ENCODE results near the gene EP300. TPM values are rescaled to one million over a fixed set of nuclear protein-coding genes. Genes with fewer than 3 reads are reported as not detected.
A peak's percentile ranks its signal among the peaks of the same experiment; 100 is the strongest.

Gene EP300
- total RNA-seq, 1 donor from 2014 or later = 69.2 TPM

GRCh38 chr22:41204992-41205900 is 112.9 kb downstream of the EP300 start, which contains the start of gene L3MBTL2:
Gene L3MBTL2, plus strand, starts transcription at chr22:41205312. Its CDS starts 51 bp downstream, at chr22:41205363.
- H3K4me1 Mint-ChIP-seq (ENCODE audit: low read depth) = peaks cover 21% of the 10 kb centered on the region
- H3K36me3 Mint-ChIP-seq (ENCODE audit: low read depth) = peaks cover 16% of the 10 kb centered on the region
- DNase-seq (ENCODE audit: low spot score) = peak; percentile 98
- peak within 1 kb of the TSS; percentile 94 for H3K27ac Mint-ChIP-seq
- peak within 1 kb of the TSS; percentile 97 for H3K4me3 Mint-ChIP-seq
- intact Hi-C loops (cut with micrococcal nuclease) = loop anchor here (1.0 to 5.0 kb wide), 10 partner anchors 8 to 1028 kb away; partner anchors contain the start of genes ACO2, PHF5A, RANGAP1 and RBX1
- H3K27me3 Mint-ChIP-seq (ENCODE audit: insufficient read depth) = peaks cover 12% of the 10 kb centered on the region
- no peaks in the 10 kb centered on the region for H3K9me3 Mint-ChIP-seq

- H3K4me3 Mint-ChIP-seq = peak overlapping the region; percentile 49
- H3K9me3 Mint-ChIP-seq = no peaks in the 10 kb centered on the region
- intact Hi-C loops (cut with micrococcal nuclease) = loop anchor here (5.0 kb wide), 1 partner anchor 1029 kb away; the partner anchor contains the start of gene TNRC6B
- H3K4me1 Mint-ChIP-seq (ENCODE audit: low read depth) = peaks cover 21% of the 10 kb centered on the region
- peaks cover 6% of the 10 kb centered on the region for H3K27me3 Mint-ChIP-seq (ENCODE audit: insufficient read depth)
- peaks cover 20% of the 10 kb centered on the region for H3K36me3 Mint-ChIP-seq (ENCODE audit: low read depth)
- DNase-seq (ENCODE audit: low spot score) = no peak
- H3K27ac Mint-ChIP-seq = no peak overlapping the region
Measured at GRCh38 chr22:41206719-41207118, 114.3 kb downstream of the EP300 start.

- Mint-ChIP-seq H3K27ac (peak overlapping the region; percentile 58), H3K36me3 (ENCODE audit: low read depth) (peaks cover 41% of the 10 kb centered on the region), H3K27me3 (ENCODE audit: insufficient read depth) (no peaks in the 10 kb centered on the region), H3K4me3 (no peak overlapping the region), H3K4me1 (ENCODE audit: low read depth) (peaks cover 28% of the 10 kb centered on the region), H3K9me3 (no peaks in the 10 kb centered on the region)
- no peak for DNase-seq (ENCODE audit: low spot score)
- intact Hi-C loops (cut with micrococcal nuclease) = no loop called here
Measured at GRCh38 chr22:41215409-41215808, 123.0 kb downstream of the EP300 start.

- peak overlapping the region; percentile 58 for H3K27ac Mint-ChIP-seq
Measured at GRCh38 chr22:41215926-41216325, 123.5 kb downstream of the EP300 start.

GRCh38 chr22:41216984-41217383 is 124.6 kb downstream of the EP300 start:
- intact Hi-C loops (cut with micrococcal nuclease) = loop anchor here (1.0 to 2.0 kb wide), 2 partner anchors 12 to 20 kb away; partner anchors contain the start of gene L3MBTL2
- peaks cover 42% of the 10 kb centered on the region for H3K36me3 Mint-ChIP-seq (ENCODE audit: low read depth)
- no peaks in the 10 kb centered on the region for H3K9me3 Mint-ChIP-seq
- H3K27me3 Mint-ChIP-seq (ENCODE audit: insufficient read depth) = no peaks in the 10 kb centered on the region
- no peak for DNase-seq (ENCODE audit: low spot score)
- peak overlapping the region; percentile 65 for H3K4me3 Mint-ChIP-seq
- H3K27ac Mint-ChIP-seq = peak overlapping the region; percentile 75
- peaks cover 28% of the 10 kb centered on the region for H3K4me1 Mint-ChIP-seq (ENCODE audit: low read depth)

More at GRCh38 chr22:41215926-41216325, 123.5 kb downstream of the EP300 start:
- Mint-ChIP-seq H3K4me3 (peak overlapping the region; percentile 65), H3K27me3 (ENCODE audit: insufficient read depth) (no peaks in the 10 kb centered on the region), H3K9me3 (no peaks in the 10 kb centered on the region), H3K4me1 (ENCODE audit: low read depth) (peaks cover 28% of the 10 kb centered on the region), H3K36me3 (ENCODE audit: low read depth) (peaks cover 37% of the 10 kb centered on the region)
- DNase-seq (ENCODE audit: low spot score) = no peak
- intact Hi-C loops (cut with micrococcal nuclease) = loop anchor here (2.0 kb wide), 1 partner anchor 19 kb away; no protein-coding TSS in a partner anchor

GRCh38 chr22:41217553-41218157 is 125.3 kb downstream of the EP300 start:
- Mint-ChIP-seq H3K27ac (peak overlapping the region; percentile 75), H3K9me3 (no peaks in the 10 kb centered on the region), H3K27me3 (ENCODE audit: insufficient read depth) (no peaks in the 10 kb centered on the region), H3K36me3 (ENCODE audit: low read depth) (peaks cover 41% of the 10 kb centered on the region), H3K4me1 (ENCODE audit: low read depth) (peaks cover 28% of the 10 kb centered on the region), H3K4me3 (peak overlapping the region; percentile 59)
- intact Hi-C loops (cut with micrococcal nuclease) = loop anchor here (1.0 to 2.0 kb wide), 2 partner anchors 12 to 21 kb away; partner anchors contain the start of gene L3MBTL2
- DNase-seq (ENCODE audit: low spot score) = peak; percentile 44

GRCh38 chr22:41222846-41223507 is 130.6 kb downstream of the EP300 start:
- no peak overlapping the region for H3K4me3 Mint-ChIP-seq
- H3K27ac Mint-ChIP-seq = no peak overlapping the region
- no peaks in the 10 kb centered on the region for H3K9me3 Mint-ChIP-seq
- intact Hi-C loops (cut with micrococcal nuclease) = no loop called here
- peaks cover 2% of the 10 kb centered on the region for H3K4me1 Mint-ChIP-seq (ENCODE audit: low read depth)
- H3K36me3 Mint-ChIP-seq (ENCODE audit: low read depth) = peaks cover 25% of the 10 kb centered on the region
- DNase-seq (ENCODE audit: low spot score) = no peak
- H3K27me3 Mint-ChIP-seq (ENCODE audit: insufficient read depth) = no peaks in the 10 kb centered on the region

GRCh38 chr22:41223535-41223934 is 131.1 kb downstream of the EP300 start:
- Mint-ChIP-seq H3K9me3 (no peaks in the 10 kb centered on the region), H3K27me3 (ENCODE audit: insufficient read depth) (no peaks in the 10 kb centered on the region), H3K4me3 (no peak overlapping the region), H3K27ac (no peak overlapping the region), H3K4me1 (ENCODE audit: low read depth) (no peaks in the 10 kb centered on the region), H3K36me3 (ENCODE audit: low read depth) (peaks cover 24% of the 10 kb centered on the region)
- intact Hi-C loops (cut with micrococcal nuclease) = no loop called here
- DNase-seq (ENCODE audit: low spot score) = no peak

GRCh38 chr22:41226723-41227655 is 134.6 kb downstream of the EP300 start:
- H3K27ac Mint-ChIP-seq = no peak overlapping the region
- no peaks in the 10 kb centered on the region for H3K27me3 Mint-ChIP-seq (ENCODE audit: insufficient read depth)
- no peak for DNase-seq (ENCODE audit: low spot score)
- no peak overlapping the region for H3K4me3 Mint-ChIP-seq
- H3K9me3 Mint-ChIP-seq = no peaks in the 10 kb centered on the region
- H3K4me1 Mint-ChIP-seq (ENCODE audit: low read depth) = no peaks in the 10 kb centered on the region
- H3K36me3 Mint-ChIP-seq (ENCODE audit: low read depth) = peaks cover 18% of the 10 kb centered on the region
- intact Hi-C loops (cut with micrococcal nuclease) = no loop called here

GRCh38 chr22:41229215-41229614 is 136.8 kb downstream of the EP300 start:
- H3K27ac Mint-ChIP-seq = no peak overlapping the region
- no peak for DNase-seq (ENCODE audit: low spot score)
- no peaks in the 10 kb centered on the region for H3K9me3 Mint-ChIP-seq
- peaks cover 15% of the 10 kb centered on the region for H3K36me3 Mint-ChIP-seq (ENCODE audit: low read depth)
- intact Hi-C loops (cut with micrococcal nuclease) = no loop called here
- no peaks in the 10 kb centered on the region for H3K27me3 Mint-ChIP-seq (ENCODE audit: insufficient read depth)
- no peak overlapping the region for H3K4me3 Mint-ChIP-seq
- H3K4me1 Mint-ChIP-seq (ENCODE audit: low read depth) = no peaks in the 10 kb centered on the region

All from activated T-helper 1 cell treated with anti-CD3 and anti-CD28 coated beads, Interleukin-12 subunit alpha, Interleukin-12 subunit beta, Interleukin-2, Interleukin-4 antibody, amounts not matched to agents 30 ng/mL and 10 ng/mL and 1 ng/mL, durations not matched to agents 14 hours and 24 hours and 36 hours (primary cell).